Endodermal cell (in vitro differentiated cells): ENCODE data around the gene PPIA. TPM values are rescaled to one million over a fixed set of nuclear protein-coding genes. Genes with fewer than 3 reads are reported as not detected.

Source experiments
- DNase-seq: peaks from one replicate; pipeline ENCODE4 v3.0.0-alpha.2; 2017
- H3K27ac ChIP-seq: 2 replicates; pipeline ENCODE4 v1.5.1; 2013; ENCODE audit warnings: mild to moderate bottlenecking, low read depth, low read length, moderate library complexity
- H3K27me3 ChIP-seq: 2 replicates; pipeline ENCODE4 v1.6.1; 2013; ENCODE audit warnings: mild to moderate bottlenecking, low read length, moderate library complexity; ENCODE audit not compliant: insufficient read depth, control insufficient read depth, poor library complexity, severe bottlenecking
- H3K36me3 ChIP-seq: 2 replicates; pipeline ENCODE4 v1.7.0; 2013; ENCODE audit warnings: mild to moderate bottlenecking, low read length, moderate library complexity; ENCODE audit not compliant: control insufficient read depth, insufficient read depth
- H3K4me1 ChIP-seq: one replicate; pipeline ENCODE4 v1.7.0; 2013; ENCODE audit warnings: low read length; ENCODE audit not compliant: control insufficient read depth, insufficient read depth
- H3K4me3 ChIP-seq: 2 replicates; pipeline ENCODE4 v1.5.1; 2013; ENCODE audit warnings: mild to moderate bottlenecking, low read length, moderate library complexity
- H3K9ac ChIP-seq: 2 replicates; pipeline ENCODE4 v1.6.1; 2013; ENCODE audit warnings: mild to moderate bottlenecking, low read length, moderate library complexity; ENCODE audit not compliant: poor library complexity, severe bottlenecking; ENCODE audit errors: extremely low read depth
- H3K9me3 ChIP-seq: 2 replicates; pipeline ENCODE4 v1.6.1; 2013; ENCODE audit warnings: mild to moderate bottlenecking, low read length, moderate library complexity; ENCODE audit not compliant: control insufficient read depth
- H3K27ac Mint-ChIP-seq: 2 replicates; pipeline ENCODE4 v1.8.0; 2020; ENCODE audit warnings: mixed read lengths
- H3K27me3 Mint-ChIP-seq: 2 replicates; pipeline ENCODE4 v1.8.0; 2021; ENCODE audit warnings: mild to moderate bottlenecking, mixed read lengths; ENCODE audit not compliant: insufficient read depth
- H3K36me3 Mint-ChIP-seq: 2 replicates; pipeline ENCODE4 v1.8.0; 2020; ENCODE audit warnings: low read depth, mixed read lengths
- H3K4me1 Mint-ChIP-seq: 2 replicates; pipeline ENCODE4 v1.8.0; 2020; ENCODE audit warnings: mixed read lengths
- H3K4me3 Mint-ChIP-seq: 2 replicates; pipeline ENCODE4 v1.8.0; 2020; ENCODE audit warnings: mild to moderate bottlenecking, moderate library complexity, mixed read lengths
- H3K9me3 Mint-ChIP-seq: 2 replicates; pipeline ENCODE4 v1.8.0; 2020; ENCODE audit warnings: mild to moderate bottlenecking, mixed read lengths
- WGBS, 2 experiments: methylation state at CpG; one replicate each; pipeline versions ENCODE4 v1.1.5 to v1.1.7; 2013; ENCODE audit warnings: missing lambda C conversion rate in 2 of 2, mixed read lengths in 1 of 2; ENCODE audit not compliant: insufficient coverage in 1 of 2, insufficient read length in 1 of 2; 5-methylcytosine and 5-hydroxymethylcytosine counted together
- total RNA-seq, 2 donors: library from RNA; stranded (reverse); fragmentation: NEBNext Ultra II Directional in 1 of 2; extraction: Animal tissue kit (Norgen Biotek cat#: 25700) in 1 of 2; gene quantifications; 2 replicates in 1 of 2; 3 replicates in 1 of 2; pipeline ENCODE4 v1.2.1, GENCODE V29; 2021
- TF ChIP-seq, protein P1 (sequence below): fragments of 200-600 bp; sonication (generic); conservative IDR thresholded peaks from 2 replicates; pipeline ENCODE4 v1.5.0; 2021; ENCODE audit warnings: antibody characterized with exemption, mild to moderate bottlenecking

Gene PPIA
- total RNA-seq, 2 donors from 2014 or later = 1,857 to 1,899 TPM

GRCh38 chr7:44793919-44794318 is 2.6 kb upstream of the PPIA start:
- Histone ChIP-seq H3K4me1 (peaks cover 3% of the 10 kb centered on the region), H3K4me3 (no peak overlapping the region), H3K27me3 (no peaks in the 10 kb centered on the region), H3K9me3 (no peaks in the 10 kb centered on the region), H3K36me3 (peaks cover 15% of the 10 kb centered on the region), H3K9ac (no peak overlapping the region), H3K27ac (no peak overlapping the region)
- H3K27ac Mint-ChIP-seq = peak overlapping the region; percentile 21
- no peaks in the 10 kb centered on the region for H3K9me3 Mint-ChIP-seq
- TF ChIP-seq, protein P1, sequence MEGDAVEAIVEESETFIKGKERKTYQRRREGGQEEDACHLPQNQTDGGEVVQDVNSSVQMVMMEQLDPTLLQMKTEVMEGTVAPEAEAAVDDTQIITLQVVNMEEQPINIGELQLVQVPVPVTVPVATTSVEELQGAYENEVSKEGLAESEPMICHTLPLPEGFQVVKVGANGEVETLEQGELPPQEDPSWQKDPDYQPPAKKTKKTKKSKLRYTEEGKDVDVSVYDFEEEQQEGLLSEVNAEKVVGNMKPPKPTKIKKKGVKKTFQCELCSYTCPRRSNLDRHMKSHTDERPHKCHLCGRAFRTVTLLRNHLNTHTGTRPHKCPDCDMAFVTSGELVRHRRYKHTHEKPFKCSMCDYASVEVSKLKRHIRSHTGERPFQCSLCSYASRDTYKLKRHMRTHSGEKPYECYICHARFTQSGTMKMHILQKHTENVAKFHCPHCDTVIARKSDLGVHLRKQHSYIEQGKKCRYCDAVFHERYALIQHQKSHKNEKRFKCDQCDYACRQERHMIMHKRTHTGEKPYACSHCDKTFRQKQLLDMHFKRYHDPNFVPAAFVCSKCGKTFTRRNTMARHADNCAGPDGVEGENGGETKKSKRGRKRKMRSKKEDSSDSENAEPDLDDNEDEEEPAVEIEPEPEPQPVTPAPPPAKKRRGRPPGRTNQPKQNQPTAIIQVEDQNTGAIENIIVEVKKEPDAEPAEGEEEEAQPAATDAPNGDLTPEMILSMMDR = no peak
- H3K4me3 Mint-ChIP-seq = no peak overlapping the region
- H3K4me1 Mint-ChIP-seq = peaks cover 5% of the 10 kb centered on the region
- H3K36me3 Mint-ChIP-seq = peaks cover 15% of the 10 kb centered on the region
- no peak for DNase-seq
- WGBS, 2 experiments = 88 to 91% methylated on average over 4 to 5 of the region's 5 CpGs
- H3K27me3 Mint-ChIP-seq = no peaks in the 10 kb centered on the region

DNA sequence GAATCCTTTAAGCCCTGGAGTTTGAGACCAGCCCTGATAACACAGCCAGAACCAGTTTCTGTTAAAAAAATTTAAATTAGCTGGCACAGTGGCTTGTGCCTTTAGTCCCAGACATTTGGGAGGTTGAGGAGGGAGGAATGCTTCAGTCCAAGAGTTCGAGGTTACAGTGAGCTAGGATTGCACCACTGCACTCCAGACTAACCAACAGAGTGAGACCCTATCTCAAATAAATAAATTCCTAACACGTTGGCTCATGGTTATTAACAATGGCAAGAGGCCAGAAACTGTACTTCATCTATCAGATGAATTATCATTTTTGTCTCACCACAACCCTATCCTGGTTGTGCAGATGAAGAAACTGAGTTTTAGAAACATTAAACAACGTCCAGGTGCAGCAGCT is 2.1 kb upstream of the PPIA start:
- WGBS, 2 experiments = 89 to 90% methylated on average over 2 to 3 of the region's 3 CpGs
- Histone ChIP-seq H3K4me3 (no peak overlapping the region), H3K27ac (no peak overlapping the region), H3K4me1 (peaks cover 3% of the 10 kb centered on the region), H3K9me3 (no peaks in the 10 kb centered on the region), H3K36me3 (peaks cover 19% of the 10 kb centered on the region), H3K9ac (no peak overlapping the region), H3K27me3 (no peaks in the 10 kb centered on the region)
- Mint-ChIP-seq H3K9me3 (no peaks in the 10 kb centered on the region), H3K4me3 (no peak overlapping the region), H3K4me1 (peaks cover 5% of the 10 kb centered on the region), H3K27me3 (no peaks in the 10 kb centered on the region), H3K27ac (peak overlapping the region; percentile 21), H3K36me3 (peaks cover 18% of the 10 kb centered on the region)
- TF ChIP-seq, protein P1 = no peak
- DNase-seq = no peak

- Mint-ChIP-seq H3K4me1 (peaks cover 11% of the 10 kb centered on the region), H3K36me3 (peaks cover 35% of the 10 kb centered on the region), H3K4me3 (peak overlapping the region; percentile 87), H3K9me3 (no peaks in the 10 kb centered on the region), H3K27me3 (no peaks in the 10 kb centered on the region), H3K27ac (peak overlapping the region; percentile 97)
- WGBS, 2 experiments = 0% methylated on average over 11 to 59 of the region's 59 CpGs
- Histone ChIP-seq H3K9ac (peak overlapping the region; percentile 99), H3K9me3 (no peaks in the 10 kb centered on the region), H3K27ac (peak overlapping the region; percentile 44), H3K4me3 (peak overlapping the region; percentile 91), H3K27me3 (no peaks in the 10 kb centered on the region), H3K36me3 (peaks cover 37% of the 10 kb centered on the region), H3K4me1 (peaks cover 3% of the 10 kb centered on the region)
- TF ChIP-seq, protein P1 = no peak
- peak; percentile 99 for DNase-seq
Measured at GRCh38 chr7:44796034-44796503, 412 bp upstream of the PPIA start.
